IPS DF 6.9 (cell line): ENCODE results near the gene PRKN.

Source experiments
- DNase-seq: peaks from one replicate; pipeline ENCODE4 v3.0.0-alpha.2; 2013; ENCODE audit warnings: low read depth, low spot score
- H3K27ac ChIP-seq: one replicate; pipeline ENCODE4 v1.5.1; 2013; ENCODE audit warnings: low read length, control low read depth
- H3K27me3 ChIP-seq: 2 replicates; pipeline ENCODE4 v1.6.1; 2013; ENCODE audit warnings: mild to moderate bottlenecking, low read length; ENCODE audit not compliant: control insufficient read depth, insufficient read depth
- H3K36me3 ChIP-seq: 2 replicates; pipeline ENCODE4 v1.6.1; 2013; ENCODE audit warnings: low read length; ENCODE audit not compliant: control insufficient read depth, insufficient read depth
- H3K4me1 ChIP-seq: 2 replicates; pipeline ENCODE4 v1.6.1; 2013; ENCODE audit warnings: low read length; ENCODE audit not compliant: control insufficient read depth, insufficient read depth
- H3K4me3 ChIP-seq: 2 replicates; pipeline ENCODE4 v1.5.1; 2013; ENCODE audit warnings: mild to moderate bottlenecking, low read length
- H3K9me3 ChIP-seq: 2 replicates; pipeline ENCODE4 v1.6.1; 2013; ENCODE audit warnings: low read length, inconsistent platforms; ENCODE audit not compliant: control insufficient read depth, insufficient read depth
- WGBS: extraction: QIAGEN DNeasy Blood & Tissue Kit; methylation state at CpG from one replicate; pipeline ENCODE4 v1.1.7; 2013; ENCODE audit warnings: mixed read lengths, missing lambda C conversion rate; ENCODE audit not compliant: insufficient read length, insufficient coverage; 5-methylcytosine and 5-hydroxymethylcytosine counted together

Gene PRKN

DNA sequence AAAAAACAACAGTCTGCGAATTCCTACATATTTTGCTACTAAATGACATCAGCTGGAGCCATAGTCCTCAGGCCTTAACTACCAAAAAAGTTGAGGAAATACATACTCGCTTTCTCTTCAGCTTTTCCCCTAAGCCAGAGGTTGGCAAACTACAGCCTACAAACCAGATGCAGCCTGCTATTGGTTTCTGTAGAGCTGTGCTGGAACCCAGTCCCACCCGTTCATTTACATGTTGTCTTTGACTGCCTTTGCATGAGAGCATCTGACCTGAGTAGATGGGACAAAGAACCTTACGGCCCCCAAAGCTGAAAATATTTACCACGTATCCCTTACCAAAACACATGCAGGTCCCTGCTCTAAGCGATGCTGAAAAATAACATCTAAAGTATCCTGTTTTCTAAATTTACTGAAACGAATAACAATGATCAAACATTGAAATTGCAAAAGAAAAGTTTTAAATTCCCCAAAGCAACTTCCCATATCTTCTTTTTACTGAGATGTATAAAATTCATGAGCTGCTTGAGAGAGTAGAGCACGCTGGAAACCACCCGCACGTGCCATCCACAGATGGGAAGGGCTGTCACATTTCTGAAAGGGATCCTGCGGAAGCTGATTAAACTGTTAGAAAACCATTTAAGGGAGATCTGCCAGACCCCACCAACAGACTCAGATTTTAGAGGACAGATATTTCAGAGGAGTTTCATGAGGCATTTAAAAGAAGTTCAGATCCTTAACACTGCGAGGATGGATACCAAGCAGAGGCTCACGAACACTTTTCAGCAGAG, 124.1 kb downstream of the PRKN start:
- Histone ChIP-seq H3K4me3 (no peak overlapping the region), H3K4me1 (no peaks in the 10 kb centered on the region), H3K9me3 (no peaks in the 10 kb centered on the region), H3K27me3 (no peaks in the 10 kb centered on the region), H3K27ac (no peak overlapping the region), H3K36me3 (no peaks in the 10 kb centered on the region)
- no CpG with 5 or more reads among the region's 13 CpGs for WGBS
- no peak for DNase-seq

DNA sequence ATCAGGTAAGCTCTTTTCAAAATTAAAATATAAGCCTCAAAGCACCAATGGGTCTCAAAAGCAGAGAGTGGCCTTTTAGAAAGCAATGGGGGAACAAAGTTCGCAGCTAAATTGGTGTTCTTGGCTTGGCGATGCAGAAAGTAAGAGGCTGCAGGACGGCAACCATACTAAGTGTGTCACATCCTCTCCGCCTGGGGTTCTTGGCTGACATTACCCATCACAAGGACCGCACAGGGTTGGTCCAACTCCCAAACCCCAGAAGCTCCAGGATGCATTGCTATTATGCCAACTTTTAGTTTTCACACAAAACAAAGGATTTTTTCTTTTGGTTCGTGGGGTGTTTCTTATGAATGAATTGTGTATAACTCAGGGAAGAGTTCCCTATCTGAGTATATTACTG, 124.8 kb downstream of the PRKN start:
- Histone ChIP-seq H3K4me3 (no peak overlapping the region), H3K27me3 (no peaks in the 10 kb centered on the region), H3K36me3 (no peaks in the 10 kb centered on the region), H3K27ac (no peak overlapping the region), H3K4me1 (no peaks in the 10 kb centered on the region), H3K9me3 (no peaks in the 10 kb centered on the region)
- no peak for DNase-seq
- no CpG with 5 or more reads among the region's 6 CpGs for WGBS

DNA sequence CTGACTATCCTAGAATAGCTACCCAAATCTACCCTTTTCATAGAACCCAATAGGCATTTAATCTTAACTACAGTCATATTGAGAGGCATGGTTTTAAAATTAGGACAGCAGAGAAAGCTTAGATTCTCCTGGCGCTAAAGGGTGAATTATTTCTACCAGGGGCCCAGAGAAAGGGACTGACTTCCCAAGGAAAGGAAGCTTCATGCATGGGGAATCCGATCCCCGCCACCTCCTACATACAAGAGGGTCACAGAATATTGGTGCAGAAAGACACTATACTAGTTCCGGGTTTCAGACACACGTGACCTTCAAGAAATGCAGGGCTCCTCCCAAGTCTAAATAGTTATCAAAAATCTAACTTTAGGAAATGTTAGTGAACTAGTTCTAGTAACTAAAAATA, 130.9 kb downstream of the PRKN start:
- Histone ChIP-seq H3K36me3 (no peaks in the 10 kb centered on the region), H3K27ac (no peak overlapping the region), H3K9me3 (no peaks in the 10 kb centered on the region), H3K27me3 (no peaks in the 10 kb centered on the region), H3K4me1 (no peaks in the 10 kb centered on the region), H3K4me3 (no peak overlapping the region)
- WGBS, result no CpG with 5 or more reads among the region's 5 CpGs
- DNase-seq, result no peak

DNA sequence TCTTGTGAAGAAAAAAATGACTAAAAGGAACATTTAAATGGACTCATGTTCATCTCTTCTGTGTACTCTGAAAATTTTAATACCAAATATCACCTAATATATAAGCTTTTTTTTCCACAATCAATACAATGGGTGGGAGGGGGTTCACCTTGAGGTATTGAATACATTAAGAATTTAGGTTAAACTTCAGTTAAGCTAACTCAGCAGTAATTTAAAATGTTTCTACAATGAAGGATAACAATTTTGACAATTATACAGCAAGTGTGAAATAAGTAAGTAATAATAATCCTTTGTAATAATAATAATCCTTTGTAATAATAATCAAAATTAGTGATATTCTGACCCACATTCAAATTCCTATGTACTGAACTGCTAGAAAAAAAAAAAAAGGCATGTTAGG, 136.0 kb downstream of the PRKN start:
- Histone ChIP-seq H3K36me3 (no peaks in the 10 kb centered on the region), H3K4me3 (no peak overlapping the region), H3K4me1 (no peaks in the 10 kb centered on the region), H3K27ac (no peak overlapping the region), H3K27me3 (no peaks in the 10 kb centered on the region), H3K9me3 (no peaks in the 10 kb centered on the region)
- DNase-seq, result no peak

DNA sequence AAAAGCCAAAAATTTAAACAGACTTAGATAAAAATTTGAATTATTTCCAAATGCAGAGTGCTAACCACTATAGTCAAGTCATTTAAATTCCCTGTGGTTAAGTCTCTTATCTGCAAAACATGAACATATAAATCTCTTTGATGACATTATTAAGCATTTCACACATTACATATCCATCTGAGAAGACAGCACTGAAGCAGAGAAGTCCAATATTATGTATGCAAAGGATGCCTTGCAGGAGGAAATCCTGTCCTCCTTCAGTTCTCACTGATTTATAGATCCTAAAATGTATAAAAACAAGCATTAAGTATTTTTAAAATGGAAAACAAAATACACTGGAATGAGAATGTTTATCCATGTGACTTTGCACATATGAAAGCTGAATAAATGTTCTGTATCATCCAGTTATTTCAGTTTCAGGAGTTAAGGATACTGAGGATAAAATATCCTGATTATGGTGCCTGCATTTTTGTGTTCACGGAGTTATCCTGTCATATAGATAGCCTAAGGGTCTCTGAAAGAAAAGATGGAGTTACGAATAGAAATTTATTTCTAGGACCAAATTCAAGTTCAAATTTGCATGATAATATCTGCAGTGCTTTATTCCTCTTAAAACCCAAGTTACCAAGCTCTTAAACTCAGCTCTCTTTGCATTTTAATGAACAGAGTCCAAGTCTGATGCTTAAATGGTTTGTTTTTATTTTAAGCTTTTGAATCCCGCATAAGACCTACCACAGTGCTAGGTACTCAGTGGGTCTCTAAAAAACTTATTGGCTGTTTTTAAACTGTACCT, 145.4 kb downstream of the PRKN start:
- WGBS, result no CpG with 5 or more reads among the region's 3 CpGs
- Histone ChIP-seq H3K4me1 (no peaks in the 10 kb centered on the region), H3K36me3 (no peaks in the 10 kb centered on the region), H3K27me3 (no peaks in the 10 kb centered on the region), H3K27ac (no peak overlapping the region), H3K4me3 (no peak overlapping the region), H3K9me3 (no peaks in the 10 kb centered on the region)
- DNase-seq, result no peak

DNA sequence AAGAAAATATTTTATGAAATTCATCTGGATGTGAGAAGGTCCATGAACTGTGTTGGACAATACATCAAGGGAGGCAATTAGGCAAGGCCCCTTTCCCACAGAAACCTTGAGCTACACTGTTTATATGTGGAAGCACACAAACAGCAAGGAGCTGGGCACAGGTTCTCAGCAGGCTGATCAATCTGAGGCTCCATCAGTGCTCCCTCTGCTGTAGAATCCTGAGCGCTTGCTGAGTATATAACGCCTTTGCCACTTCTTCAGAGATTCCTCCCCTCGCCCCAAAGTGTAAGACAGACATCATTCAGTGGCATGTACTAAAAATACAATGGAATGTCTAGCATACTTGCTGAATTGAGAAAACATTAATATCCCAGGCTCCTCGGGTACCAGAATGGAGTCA, 146.9 kb downstream of the PRKN start:
- WGBS, result no CpG with 5 or more reads among the region's 4 CpGs
- no peaks in the 10 kb centered on the region for H3K27me3 ChIP-seq
- H3K4me1 ChIP-seq, result no peaks in the 10 kb centered on the region
- no peaks in the 10 kb centered on the region for H3K9me3 ChIP-seq
- no peak overlapping the region for H3K27ac ChIP-seq
- no peak for DNase-seq
- no peak overlapping the region for H3K4me3 ChIP-seq
- no peaks in the 10 kb centered on the region for H3K36me3 ChIP-seq

DNA sequence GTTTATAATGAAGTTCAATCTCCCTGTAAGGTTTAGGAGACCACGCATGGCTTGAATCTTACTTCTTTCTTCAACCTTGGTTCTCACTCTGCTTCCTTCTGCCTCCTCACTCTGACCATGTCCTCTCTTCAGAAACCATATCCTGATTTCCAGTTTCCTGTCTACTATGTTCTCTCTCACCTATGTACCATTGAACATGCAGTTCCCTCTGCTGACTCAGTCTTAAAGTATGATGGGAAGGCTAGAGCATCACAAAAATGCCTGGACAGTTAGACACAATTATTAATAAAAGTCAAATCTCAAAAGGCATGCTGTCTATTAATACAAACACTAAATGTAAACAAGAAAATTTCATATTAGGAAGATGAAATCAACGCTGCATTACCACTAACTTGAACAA, 151.6 kb downstream of the PRKN start:
- WGBS, result no CpG with 5 or more reads among the region's 2 CpGs
- H3K27me3 ChIP-seq, result no peaks in the 10 kb centered on the region
- DNase-seq, result no peak

DNA sequence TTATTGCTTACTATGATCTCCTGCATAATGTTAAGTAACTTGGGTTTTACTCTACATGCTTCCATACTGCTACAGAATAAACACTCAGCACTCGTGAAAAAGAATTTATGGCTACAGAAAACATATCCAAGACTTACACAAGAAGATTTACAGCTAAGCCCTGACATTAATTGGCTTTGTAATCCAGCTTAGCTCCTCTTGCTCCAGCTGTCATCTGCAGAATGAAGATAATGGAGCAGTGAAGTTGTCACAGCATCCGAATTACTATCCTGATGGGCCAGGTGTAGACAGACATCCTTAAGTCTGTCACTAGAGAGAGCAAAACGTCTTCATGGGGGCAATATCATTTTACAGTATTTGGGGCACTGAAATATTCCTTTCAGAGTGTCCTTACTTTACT, 155.3 kb downstream of the PRKN start:
- no peak overlapping the region for H3K4me3 ChIP-seq
- H3K27ac ChIP-seq, result no peak overlapping the region
- no peaks in the 10 kb centered on the region for H3K9me3 ChIP-seq
- no CpG with 5 or more reads among the region's 3 CpGs for WGBS
- DNase-seq, result no peak
- no peaks in the 10 kb centered on the region for H3K27me3 ChIP-seq
- H3K36me3 ChIP-seq, result no peaks in the 10 kb centered on the region
- H3K4me1 ChIP-seq, result peaks cover 1% of the 10 kb centered on the region; the same call in 1 of the 2 replicates

More for the DNA sequence above, 151.6 kb downstream of the PRKN start:
- Histone ChIP-seq H3K4me3 (no peak overlapping the region), H3K36me3 (no peaks in the 10 kb centered on the region), H3K9me3 (no peaks in the 10 kb centered on the region), H3K4me1 (peaks cover 1% of the 10 kb centered on the region; the same call in 1 of the 2 replicates), H3K27ac (no peak overlapping the region)

DNA sequence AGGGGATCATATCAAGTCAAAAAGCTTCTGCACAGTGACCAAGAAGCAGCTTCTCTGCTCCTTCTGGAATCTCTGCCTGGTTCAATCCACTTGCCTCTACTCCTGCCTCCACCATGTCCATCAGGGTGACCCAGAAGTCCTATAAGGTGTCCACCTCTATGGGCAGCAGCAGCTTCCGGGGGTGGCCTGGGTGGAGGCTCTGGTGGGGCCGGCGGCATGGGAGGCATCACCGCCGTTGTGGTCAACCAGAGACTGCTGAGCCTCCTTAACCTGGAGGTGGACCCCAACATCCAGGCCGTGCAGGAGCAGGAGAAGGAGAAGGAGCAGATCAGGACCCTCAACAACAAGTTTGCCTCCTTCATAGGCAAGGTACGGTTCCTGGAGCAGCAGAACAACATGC, 159.3 kb downstream of the PRKN start:
- no CpG with 5 or more reads among the region's 7 CpGs for WGBS
- no peaks in the 10 kb centered on the region for H3K36me3 ChIP-seq
- no peak for DNase-seq
- peaks cover under 1% of the 10 kb centered on the region; the same call in 1 of the 2 replicates for H3K4me1 ChIP-seq
- no peak overlapping the region for H3K27ac ChIP-seq
- H3K4me3 ChIP-seq, result no peak overlapping the region
- no peaks in the 10 kb centered on the region for H3K9me3 ChIP-seq
- H3K27me3 ChIP-seq, result no peaks in the 10 kb centered on the region

DNA sequence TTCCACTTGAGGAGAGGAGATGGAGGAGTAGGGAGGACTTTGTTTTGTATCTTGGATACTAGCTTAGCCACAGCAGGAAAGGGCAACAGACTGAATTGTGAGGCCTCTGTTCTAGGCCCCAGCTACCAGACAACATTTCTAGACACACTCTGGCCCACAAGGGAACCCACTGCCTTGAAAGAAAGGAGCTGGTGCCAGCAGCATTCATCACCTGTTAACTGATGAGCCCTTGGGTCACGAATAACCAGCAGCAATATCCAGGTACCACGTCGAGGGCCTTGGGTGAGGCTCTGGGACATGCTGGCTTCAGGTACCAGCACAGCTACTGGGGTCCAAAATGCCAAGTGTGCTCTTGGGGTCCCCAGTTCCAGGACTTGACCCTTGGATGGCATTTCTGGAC, 165.5 kb downstream of the PRKN start:
- WGBS, result no CpG with 5 or more reads among the region's 3 CpGs
- H3K36me3 ChIP-seq, result no peaks in the 10 kb centered on the region
- no peaks in the 10 kb centered on the region for H3K9me3 ChIP-seq
- H3K4me3 ChIP-seq, result no peak overlapping the region
- H3K27me3 ChIP-seq, result no peaks in the 10 kb centered on the region
- H3K4me1 ChIP-seq, result no peaks in the 10 kb centered on the region
- no peak overlapping the region for H3K27ac ChIP-seq
- no peak for DNase-seq
